ENCODE data around the gene COMMD9.

The COMMD9 gene

DNA sequence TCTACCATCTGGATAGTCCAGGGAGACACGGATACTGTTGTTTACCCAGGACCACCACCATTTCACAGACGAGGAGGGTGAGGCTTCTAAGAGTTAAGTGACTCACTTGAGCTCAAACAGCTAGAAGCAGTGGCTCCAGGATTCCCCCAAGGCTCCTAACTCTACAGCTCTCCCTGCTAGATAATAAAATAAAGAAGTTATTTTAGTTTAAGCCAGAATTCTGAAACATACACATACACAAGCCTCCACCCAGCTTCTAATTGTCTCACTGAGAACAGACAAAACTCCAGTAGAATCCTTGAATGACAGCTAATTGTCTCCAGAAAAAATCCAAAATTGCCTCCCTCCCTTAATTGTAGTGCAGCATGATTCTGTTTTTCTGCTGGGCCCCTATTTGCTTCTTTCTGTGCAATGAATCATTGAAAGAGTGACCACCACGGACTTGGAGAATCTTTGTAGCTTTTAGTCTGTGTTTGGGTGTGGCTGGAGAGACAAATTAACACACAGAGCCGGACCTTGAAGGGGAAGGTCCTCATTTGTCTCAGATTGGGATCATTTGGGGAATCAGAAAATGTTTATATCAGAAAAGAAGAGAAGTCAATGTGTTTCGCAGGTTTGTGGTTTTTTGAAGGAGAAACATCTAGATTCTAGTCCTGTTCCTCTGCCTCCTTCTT, 64.9 kb downstream of the COMMD9 start:
- DNase-seq (ENCODE audit: low read depth, low spot score), result no peak

DNA sequence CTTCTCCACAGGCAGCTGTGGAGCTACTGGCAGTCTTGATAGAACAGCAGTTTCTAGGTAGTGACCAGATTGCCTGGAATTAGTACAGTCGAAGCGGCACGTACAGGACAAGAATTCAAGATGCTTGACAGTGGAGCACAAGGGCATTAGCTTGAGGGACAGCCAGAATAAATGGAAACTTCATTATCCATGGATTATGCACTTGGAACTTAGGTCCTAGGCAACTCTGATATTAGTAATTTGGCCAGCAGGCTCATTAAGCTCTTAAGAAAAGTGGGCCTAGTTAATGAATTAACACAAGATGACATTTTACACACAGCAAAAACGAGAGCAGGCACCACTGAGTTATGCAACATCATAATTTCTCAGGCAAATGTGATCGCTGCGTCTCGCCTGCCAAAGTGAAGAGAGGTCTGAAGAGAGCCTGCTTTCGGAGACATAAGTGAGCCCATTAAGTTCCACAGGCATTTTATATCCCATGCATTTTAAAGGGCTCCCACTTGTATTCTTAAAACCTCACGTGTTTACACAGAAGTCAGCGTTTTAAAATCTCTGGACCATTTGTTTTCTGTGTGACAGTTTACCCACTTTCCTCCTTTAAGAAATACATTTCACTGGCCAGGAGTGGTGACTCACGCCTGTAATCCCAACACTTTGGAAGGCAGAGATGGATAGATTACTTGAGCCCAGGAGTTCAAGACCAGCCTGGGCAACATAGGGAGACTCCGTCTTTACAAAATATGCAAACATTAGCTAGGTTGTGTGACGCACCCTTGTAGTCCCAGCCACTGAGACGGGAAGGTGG, 66.2 kb downstream of the COMMD9 start:
- DNase-seq (ENCODE audit: low read depth, low spot score), result peak; percentile 61

All from astrocyte of the hippocampus (primary cell).